HG03439 (cell line): ENCODE measurements around the gene DIP2B.

Source experiments
- ATAC-seq: cut with Tn5 transposase; IDR thresholded peaks from one replicate; pipeline ENCODE4 v1.9.1; 2021; ENCODE audit warnings: mild to moderate bottlenecking, moderate library complexity; ENCODE audit not compliant: unreplicated experiment

Gene DIP2B

GRCh38 chr12:50718760-50719159 lies 214.0 kb downstream of the DIP2B start:
- ATAC-seq: no peak

- no peak for ATAC-seq
Observed at GRCh38 chr12:50720085-50720484, 215.3 kb downstream of the DIP2B start.

GRCh38 chr12:50720501-50720900 lies 215.7 kb downstream of the DIP2B start:
- no peak for ATAC-seq

GRCh38 chr12:50723865-50724264 lies 219.1 kb downstream of the DIP2B start:
- ATAC-seq: no peak

GRCh38 chr12:50725011-50725942 lies 220.5 kb downstream of the DIP2B start:
- no peak for ATAC-seq

GRCh38 chr12:50727466-50727865 lies 222.7 kb downstream of the DIP2B start:
- ATAC-seq: no peak

GRCh38 chr12:50728417-50728816 lies 223.6 kb downstream of the DIP2B start:
- ATAC-seq: no peak

GRCh38 chr12:50728841-50729240 lies 224.1 kb downstream of the DIP2B start:
- ATAC-seq: no peak

GRCh38 chr12:50732591-50732990 lies 227.8 kb downstream of the DIP2B start:
- ATAC-seq: no peak

- ATAC-seq: no peak
Observed at GRCh38 chr12:50733706-50734105, 228.9 kb downstream of the DIP2B start.

- ATAC-seq: no peak
Observed at GRCh38 chr12:50734409-50735263, 229.9 kb downstream of the DIP2B start.

GRCh38 chr12:50739611-50740010 lies 234.8 kb downstream of the DIP2B start:
- ATAC-seq: no peak

- ATAC-seq: no peak
Observed at GRCh38 chr12:50740307-50740706, 235.5 kb downstream of the DIP2B start.

GRCh38 chr12:50742776-50743175 lies 238.0 kb downstream of the DIP2B start:
- no peak for ATAC-seq

- ATAC-seq: no peak
Observed at GRCh38 chr12:50745861-50746260, 241.1 kb downstream of the DIP2B start.

GRCh38 chr12:50746431-50746830 lies 241.6 kb downstream of the DIP2B start:
- no peak for ATAC-seq

- ATAC-seq: no peak
Observed at GRCh38 chr12:50747817-50748216, 243.0 kb downstream of the DIP2B start.

GRCh38 chr12:50749459-50749882 lies 244.7 kb downstream of the DIP2B start:
- ATAC-seq: no peak

GRCh38 chr12:50750366-50750765 lies 245.6 kb downstream of the DIP2B start:
- no peak for ATAC-seq

GRCh38 chr12:50751948-50752721 lies 247.3 kb downstream of the DIP2B start:
- no peak for ATAC-seq

- no peak for ATAC-seq
Observed at GRCh38 chr12:50753232-50753769, 248.5 kb downstream of the DIP2B start.
